NCI-H146 (cell line): Measurements from ENCODE around the gene SPSB1.

Source experiments
- DNase-seq: peaks from one replicate; lab custom pipeline; 2025; lab: John Stamatoyannopoulos, UW

SPSB1 gene

DNA sequence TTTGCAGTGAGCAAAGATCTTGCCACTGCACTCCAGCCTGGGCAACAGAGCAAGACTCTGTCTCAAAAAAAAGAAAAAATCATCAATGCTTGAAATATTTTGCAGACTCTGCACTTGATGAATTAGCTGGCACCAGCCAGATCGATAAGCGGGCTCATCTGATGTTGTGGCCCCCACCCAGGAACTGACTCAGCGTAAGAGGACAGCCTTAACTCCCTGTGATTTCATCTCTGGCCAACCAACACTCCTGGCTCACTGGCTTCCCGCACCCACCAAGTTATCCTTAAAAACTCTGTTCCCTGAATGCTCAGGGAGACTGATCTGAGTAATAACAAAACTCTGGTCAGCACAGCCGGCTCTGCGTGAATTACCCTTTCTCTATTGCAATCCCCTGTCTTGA lies 98.9 kb downstream of the SPSB1 start:
- no peak for DNase-seq

DNA sequence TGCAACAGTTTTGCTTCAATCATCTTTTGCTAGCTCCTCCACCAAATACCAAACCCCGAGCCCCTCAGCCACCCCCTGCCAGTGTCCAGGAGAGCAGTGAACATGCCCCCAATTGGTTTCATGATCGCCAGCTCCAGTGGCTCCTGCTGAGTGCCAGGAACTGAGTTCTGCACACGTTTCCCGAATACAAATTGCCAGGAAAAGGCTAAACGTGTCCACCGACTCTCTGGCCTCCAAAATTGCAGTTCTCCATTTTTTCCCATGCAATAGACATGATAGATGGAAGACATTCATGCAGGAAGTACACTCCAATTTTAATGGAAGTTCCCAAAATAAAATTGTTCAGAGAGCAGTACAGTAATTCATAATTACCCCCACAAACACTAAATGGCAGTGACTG lies 101.3 kb downstream of the SPSB1 start:
- DNase-seq: no peak

DNA sequence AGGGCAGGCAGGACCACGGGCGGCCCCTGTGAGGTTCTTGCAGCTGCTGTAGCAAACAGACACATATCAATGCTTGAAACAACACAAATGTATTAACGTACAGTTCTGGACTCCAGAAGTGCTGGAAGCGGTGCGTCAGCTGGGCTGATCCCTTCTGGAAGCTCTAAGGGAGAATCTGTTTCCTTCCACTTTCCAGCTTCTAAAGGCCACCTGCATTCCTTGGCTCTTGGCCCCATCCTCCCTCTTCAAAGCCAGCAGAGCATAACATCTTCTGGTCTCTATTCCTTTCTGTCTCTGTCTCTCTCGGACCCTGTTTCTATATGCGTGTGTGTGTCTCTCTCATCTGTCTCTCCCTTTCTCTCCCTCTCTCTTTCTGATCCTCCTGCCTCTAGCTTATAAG lies 102.3 kb downstream of the SPSB1 start:
- DNase-seq: no peak

DNA sequence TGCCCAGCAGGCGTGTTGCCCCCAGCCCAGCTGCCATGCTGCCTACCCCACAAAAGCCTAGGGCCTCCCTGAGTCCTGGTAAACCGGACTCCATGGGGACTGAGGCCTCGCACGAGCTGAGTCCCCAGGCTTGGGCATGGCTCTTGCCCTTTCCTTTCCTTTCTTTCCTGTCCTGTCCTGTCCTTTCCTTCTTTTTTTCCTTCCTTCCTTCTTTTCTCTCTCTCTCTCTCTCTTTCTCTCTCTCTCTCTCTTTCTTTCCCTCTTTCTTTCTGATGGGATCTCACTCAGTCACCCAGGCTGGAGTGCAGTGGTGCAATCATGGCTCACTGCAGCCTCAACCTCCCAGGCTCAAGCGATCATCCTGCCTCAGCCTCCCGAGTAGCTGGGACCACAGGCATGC lies 104.4 kb downstream of the SPSB1 start:
- no peak for DNase-seq

DNA sequence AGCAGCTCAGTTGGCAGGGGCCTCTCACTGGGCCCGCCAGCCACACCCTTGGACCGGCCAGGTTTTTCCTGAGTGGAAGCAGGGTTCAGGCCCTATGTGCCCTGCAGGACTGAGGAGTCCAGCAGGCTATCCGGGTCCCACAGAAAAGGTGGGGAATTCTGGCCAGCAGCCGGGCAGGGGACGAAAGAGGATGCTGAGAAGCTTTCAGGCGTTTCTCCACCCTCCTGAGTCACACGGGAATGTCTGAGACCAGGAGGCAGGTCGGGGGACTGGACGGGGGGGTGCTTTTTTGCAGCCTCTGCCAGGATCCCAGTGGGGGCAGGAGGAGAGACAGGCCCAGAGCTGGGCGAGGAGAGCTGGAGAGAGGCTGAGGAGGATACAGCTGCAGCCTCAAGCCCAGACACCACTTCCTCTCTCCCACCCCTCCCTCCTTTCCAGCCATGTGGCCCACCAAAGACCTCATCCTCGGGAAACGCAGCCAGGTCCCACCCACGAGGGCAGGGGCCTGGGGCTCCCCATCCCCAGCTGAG lies 105.4 kb downstream of the SPSB1 start:
- DNase-seq: no peak

DNA sequence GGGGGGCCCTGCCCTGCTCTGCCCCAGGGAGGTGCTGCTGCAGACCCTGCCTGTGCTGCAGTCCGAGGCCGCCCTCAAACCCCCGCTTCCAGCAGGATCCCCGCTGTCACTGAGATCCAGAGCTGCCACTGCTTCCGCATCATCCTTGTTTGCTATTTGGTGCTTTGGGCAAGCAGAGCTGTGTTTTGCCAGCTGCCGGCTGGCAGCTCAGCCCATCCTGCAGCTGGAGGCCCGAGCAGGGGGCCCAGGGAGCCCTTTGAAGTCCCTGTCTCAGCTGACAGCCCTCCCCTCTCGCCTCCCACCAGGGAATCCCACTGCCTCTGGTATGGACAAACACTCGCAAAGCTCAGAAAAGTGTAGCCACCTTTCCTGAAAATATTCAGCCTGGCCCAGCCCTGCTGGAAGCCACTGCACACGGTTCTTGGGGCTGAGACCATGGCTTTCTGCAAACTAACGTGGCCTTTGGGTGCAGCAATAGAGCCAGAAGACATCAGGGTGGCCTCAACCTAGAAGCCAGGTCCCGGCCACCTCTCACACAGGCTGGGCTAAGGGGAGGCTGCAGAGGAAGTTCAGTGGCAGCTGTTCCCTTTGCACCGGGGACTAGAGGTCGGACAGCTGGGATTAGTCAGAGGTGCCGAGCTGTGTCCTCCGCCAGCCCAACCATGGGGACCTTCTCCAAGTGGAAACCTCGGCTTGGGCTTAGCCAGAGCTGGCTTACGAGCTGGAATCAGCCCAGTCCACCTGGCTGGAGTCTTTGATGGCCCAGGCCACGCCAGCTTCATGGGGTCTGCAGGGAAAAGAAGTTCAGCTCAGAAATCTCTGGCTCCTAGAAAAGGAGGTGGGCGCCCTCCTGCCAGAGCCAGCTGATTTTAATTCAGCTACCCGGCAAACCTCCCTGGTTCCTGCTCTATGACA lies 107.1 kb downstream of the SPSB1 start:
- no peak for DNase-seq

DNA sequence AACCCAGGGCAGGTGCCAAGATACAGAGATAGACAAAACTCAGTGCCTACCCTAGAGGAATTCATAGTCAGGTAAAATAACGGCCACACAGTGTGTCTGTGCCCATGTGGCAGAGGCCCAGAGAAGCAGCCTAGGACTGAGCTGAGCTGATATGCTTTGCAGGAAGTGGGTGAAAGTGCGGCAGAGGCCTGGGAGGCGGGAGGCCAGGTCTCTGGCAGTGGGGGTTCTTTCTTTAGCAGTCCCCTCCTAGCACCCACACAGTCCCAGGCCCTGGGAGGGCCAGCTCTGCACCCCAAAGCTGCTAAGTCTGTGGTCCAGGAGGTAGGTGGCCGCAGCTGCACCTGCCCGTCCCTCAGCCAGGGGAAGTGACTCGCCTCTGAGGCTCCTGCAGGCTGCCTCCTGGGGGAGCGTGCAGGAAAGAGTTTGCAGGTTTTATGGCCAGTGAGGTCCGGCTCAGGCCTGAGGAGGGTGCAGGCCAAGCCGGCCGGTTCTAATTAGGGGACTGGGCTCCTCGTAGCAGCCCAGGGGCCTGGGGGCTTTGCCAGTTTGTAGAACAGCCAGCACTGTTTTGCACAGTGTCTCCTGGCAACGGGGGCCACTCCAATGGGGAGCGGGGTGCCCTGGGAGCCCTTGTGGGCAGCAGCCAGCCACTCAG lies 107.9 kb downstream of the SPSB1 start:
- no peak for DNase-seq

DNA sequence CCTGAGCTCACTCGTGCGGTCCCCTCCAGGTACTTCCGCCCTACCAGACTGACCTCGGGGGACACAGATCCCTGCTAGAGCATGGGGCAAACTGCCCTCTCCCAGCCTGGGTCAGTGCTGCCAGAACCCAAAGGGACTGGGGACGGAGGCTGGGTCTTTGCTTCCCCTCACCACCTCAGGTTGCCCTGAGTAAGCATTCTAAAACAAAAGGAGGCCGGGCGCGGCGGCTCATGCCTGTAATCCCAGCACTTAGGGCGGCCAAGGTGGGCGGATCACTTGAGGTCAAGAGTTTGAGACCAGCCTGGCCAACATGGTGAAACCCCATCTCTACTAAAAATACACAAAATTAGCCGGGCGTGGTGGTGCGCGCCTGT lies 108.4 kb downstream of the SPSB1 start:
- DNase-seq: no peak

DNA sequence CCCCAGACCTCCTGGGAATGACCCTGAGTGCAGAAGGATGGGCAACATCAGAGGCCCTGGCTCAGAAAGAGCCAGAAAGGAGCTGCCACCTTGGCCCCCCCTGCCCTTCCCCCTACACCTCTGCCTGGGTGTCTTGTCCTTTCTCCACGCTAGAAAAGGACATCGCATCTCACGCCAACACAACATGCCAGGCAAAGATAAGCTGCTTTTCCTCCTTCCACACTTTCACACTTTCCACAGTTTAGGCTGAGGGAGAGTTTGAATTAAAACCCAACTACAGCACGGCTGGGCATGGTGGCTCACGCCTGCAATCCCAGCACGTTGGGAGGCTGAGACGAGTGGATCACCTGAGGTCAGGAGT lies 109.5 kb downstream of the SPSB1 start:
- no peak for DNase-seq

DNA sequence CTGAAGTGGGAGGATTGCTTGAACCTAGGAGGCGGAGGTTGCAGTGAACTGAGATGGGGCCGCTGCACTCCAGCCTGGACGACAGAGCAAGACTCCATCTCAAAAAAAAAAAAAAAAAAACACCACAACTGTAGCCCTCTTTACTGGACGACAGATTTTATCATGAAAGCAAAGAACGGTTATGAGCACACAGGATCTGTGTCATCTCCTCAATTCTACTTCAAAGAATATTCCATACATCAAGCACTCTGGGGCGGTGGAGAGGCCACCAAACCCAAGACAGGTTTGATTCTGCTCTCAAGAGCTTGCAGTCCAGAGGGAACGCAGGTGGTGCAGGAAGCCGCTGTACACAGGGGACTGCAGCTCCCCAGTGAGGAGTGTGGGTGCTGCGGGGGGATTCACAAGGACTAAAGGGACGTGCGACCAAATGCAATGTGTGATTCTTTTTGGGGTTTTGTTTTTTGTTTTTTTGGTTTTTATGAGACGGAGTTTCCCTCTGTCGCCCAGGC lies 110.1 kb downstream of the SPSB1 start:
- DNase-seq: no peak

DNA sequence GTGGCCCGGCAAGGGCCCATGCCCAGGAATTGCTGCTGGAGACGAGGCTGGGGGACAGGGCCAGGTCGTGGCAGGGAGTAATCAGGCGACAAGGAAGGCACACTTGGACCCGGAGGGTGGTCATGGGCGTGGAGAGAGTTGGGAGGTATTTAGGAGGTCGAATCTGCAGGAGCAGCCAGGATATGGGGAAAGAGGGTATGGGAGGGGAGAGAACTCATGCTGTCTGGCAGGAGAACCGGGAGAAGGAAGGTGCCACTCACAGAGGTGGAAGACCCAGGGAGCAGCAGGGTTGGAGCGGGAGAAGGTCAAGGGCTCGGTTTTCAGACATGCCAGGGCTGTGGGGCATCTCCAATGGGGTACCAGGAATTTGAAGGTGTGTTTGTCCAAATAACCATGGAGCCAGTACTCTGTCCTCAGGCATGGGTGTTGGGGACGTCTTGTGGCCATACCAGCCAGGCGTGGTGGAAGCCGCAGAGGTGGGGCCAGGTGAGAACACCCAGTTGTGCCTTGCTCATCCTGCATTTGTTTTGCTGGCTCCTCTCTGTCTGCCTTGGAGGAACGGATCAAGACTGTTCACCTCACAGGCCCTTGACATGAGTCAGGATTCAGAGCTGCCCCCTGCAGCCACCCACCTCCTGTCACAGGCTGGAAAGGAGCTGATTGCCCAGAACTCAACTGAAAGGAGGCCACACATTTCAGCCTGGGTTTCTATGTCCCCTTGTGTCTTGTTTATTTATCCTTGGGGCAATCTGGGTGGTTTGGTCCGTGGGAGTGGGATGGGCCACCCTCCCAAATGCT lies 111.6 kb downstream of the SPSB1 start:
- DNase-seq: no peak

DNA sequence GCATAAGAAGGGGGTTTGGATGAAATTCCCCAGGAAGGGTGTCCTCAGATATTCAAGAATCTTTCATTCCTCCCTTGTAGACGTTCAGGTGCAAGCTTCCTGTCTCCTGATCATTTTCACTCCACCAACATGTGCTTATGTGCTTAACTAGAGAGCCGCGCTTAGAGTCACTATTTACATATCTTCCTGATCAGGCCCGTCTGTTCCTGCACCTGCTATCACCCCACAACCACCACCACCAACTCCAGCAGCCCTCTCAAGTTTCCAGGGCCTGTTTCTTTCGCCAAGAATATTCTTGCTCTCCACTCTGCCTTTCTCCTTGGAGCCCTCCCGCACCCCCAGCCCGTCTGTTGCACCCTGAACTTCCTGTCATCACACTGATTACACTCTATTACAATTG lies 113.4 kb downstream of the SPSB1 start:
- DNase-seq: no peak

DNA sequence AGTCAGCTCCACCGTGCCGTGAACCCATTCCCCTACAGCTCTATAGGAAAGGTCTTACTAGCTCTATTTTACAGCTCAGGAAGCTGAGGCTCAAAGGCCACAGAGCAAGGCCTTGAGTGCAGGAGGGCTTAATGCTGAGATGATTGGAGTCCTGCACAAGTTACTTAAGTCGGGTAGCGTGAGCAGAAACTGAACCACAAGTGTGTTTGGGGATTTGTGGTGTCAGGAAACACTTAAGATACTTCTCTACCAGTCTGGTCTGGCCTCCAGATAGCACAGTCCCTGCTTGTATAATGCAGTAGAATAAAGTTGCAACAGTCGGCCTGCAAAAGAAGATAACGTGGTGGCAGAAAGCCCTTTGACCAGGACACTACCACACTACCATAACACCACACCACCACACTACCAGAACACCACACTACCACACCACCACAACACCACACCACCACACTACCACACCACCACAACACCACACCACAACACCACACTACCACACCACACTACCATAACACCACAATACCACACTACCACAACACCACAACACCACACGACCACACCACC lies 118.1 kb downstream of the SPSB1 start:
- DNase-seq: no peak

DNA sequence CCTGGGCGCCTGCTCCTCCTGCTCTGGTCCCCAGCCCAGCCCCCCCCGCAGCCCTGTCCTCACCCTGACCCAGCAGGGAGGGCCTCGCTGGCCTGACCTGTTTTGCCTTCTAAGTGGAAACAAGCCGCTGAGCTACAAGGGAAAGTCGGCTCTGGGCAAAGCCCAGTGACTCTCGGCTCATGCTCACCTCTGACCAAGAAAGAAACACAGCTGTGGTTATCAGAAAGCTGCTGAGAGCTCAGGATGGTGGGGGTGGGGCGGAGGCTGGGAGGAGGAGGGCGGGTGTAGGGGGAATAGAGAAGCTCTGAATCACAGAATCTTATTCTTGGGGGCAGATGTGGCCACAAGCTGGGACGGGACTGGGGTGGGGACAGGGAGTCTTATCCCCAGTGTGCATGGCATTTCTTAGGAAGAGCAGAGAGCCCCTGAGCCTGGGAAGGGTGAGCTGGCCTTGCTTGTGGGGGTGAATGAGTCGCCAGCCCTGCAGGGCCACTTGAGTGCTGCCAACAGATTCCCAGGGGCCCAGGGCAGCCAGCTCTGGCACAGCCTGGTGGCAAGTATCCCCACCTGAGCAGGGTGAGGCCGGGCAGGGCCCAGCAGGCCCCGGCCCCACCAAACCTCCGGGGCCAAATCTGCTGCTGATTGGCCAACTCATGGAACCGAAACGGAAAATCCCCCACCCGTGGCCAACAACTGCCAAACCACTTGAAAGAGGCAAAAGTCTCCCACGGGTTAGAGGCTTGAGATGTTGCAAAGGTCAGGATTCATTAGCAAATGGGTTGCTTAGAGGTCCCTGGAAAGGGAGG lies 120.6 kb downstream of the SPSB1 start:
- no peak for DNase-seq

DNA sequence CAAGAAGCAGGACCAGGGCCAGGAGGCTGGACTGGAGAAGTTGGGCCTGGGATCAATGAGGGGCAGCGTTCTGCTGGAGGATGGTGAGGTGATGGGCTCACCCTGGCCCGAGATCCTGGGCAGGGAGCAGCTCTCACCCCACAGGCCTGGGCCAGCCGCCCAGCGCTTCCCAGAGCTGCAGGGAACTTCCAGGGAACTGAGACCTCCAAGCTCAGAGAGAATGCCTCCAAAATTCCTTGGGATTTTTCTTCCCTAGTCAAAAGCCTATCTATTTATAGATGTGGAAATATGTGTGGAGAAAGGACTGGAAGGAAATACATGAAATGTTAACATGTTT lies 121.2 kb downstream of the SPSB1 start:
- no peak for DNase-seq

DNA sequence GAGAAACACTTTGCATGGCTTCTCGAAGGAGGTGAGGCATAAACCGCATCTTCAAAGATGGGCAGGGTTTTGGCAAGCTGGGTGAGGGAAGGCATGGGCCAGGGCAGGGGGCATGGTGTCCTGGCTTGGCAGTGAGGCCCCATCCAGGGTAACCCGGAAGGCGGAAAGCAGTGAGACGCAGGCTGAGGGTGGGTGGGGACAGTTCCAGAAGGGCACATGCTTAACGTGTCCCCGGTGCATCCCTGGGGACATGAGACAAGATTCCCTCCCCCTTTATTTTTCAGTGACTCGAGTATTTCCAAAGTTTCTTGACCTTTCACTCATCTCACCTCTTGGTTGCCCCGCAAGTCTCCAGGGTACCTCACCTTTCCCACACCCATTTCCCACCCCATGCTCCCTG lies 123.8 kb downstream of the SPSB1 start:
- no peak for DNase-seq

DNA sequence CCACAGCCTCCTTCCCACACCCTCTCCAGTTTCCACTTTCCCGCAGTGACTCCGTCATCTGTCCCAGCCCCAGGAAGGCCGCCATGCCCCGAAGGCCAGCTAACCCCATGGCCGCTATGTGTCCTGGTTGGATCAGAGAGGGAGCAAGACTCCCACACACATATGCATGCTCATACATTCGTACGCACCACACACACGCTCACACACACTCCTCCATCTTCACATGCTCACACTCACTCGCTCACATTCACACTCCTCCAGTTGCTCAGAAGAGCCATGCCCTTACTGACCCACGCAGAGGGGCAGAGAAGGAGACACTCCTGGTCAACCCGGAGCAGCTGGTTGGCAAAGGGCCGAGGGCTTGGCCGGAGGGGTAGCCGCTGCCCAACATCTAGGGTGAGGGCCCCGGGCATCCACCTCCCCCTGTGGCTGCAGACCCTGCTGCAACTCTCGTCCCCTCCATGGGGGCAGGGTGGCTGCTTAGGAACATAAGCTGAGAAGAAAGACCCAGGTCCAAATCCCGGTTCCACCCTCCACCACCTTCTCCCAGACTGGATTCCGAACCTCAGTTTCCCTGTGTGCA lies 124.3 kb downstream of the SPSB1 start:
- no peak for DNase-seq

DNA sequence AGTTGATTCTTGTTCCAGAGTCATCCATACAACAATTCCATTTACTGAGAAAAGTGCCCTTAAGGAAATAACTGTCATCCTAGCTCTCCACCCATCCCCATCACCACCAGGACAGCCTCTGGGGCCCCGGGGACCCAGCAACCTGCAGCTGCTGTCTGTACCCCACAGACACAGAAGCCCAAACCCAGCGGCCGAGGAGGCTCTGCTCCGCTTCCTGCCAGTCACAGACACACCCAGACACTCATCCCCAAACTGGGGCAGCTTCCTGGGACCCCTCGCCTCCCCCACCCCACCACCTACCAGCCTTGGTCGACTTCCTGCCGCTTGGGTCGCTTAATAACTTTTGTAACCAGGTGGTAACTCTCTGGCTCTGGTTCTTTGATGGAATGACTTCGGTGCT lies 125.0 kb downstream of the SPSB1 start:
- no peak for DNase-seq

DNA sequence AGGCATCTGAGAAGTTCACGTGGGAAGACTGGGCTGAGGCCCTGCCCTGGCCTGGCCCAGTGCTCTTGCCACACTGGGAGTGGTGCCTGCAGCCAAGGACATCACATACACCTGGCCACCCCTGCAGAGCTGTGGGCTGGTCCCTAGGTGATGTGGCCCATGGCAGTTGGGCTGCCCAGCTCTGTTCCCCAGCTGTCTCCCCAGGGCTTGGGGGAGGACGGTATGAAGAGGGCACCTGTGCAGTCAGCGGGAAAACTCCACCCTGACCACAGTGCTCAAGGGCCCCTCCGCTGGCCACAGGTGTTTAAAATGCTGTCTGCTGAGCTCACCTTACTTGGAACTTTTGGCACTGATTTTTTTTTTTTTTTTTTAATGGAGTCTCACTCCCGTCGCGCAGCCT lies 126.2 kb downstream of the SPSB1 start:
- DNase-seq: no peak
